ENCODE data around the gene OR9G4. TPM values are rescaled to one million over a fixed set of nuclear protein-coding genes. Genes with fewer than 3 reads are reported as not detected.
A peak's percentile ranks its signal among the peaks of the same experiment; 100 is the strongest.

OR9G4 gene
- total and polyA plus RNA-seq, 2 experiments from 2014 or later: not detected

GRCh38 chr11:56751480-56751879 is 3.0 kb upstream of the OR9G4 start:
- Mint-ChIP-seq H3K36me3 (ENCODE audit: low read depth) (peaks cover 4% of the 10 kb centered on the region; the same call in 1 of the 3 replicates), H3K4me1 (peaks cover 17% of the 10 kb centered on the region), H3K27me3 (ENCODE audit: insufficient read depth, low read depth, poor library complexity) (no peaks in the 10 kb centered on the region), H3K27ac (no peak overlapping the region), H3K9me3 (peaks cover 5% of the 10 kb centered on the region; the same call in 2 of the 3 replicates), H3K4me3 (no peak overlapping the region)
- H3K4me1 ChIP-seq (ENCODE audit: insufficient read depth): peaks cover 16% of the 10 kb centered on the region
- H3F3A ChIP-seq (replicated peaks; ENCODE audit: low read depth): no peaks in the 10 kb centered on the region
- no peaks in the 10 kb centered on the region for H3K79me2 ChIP-seq (replicated peaks; ENCODE audit: insufficient read depth)
- no peak overlapping the region for H3K4me3 ChIP-seq
- no peak overlapping the region for H2AFZ ChIP-seq
- no peak for DNase-seq (ENCODE audit: low spot score)
- H3K36me3 ChIP-seq (ENCODE audit: insufficient read depth): no peaks in the 10 kb centered on the region
- TF ChIP-seq ETS1 (IDR thresholded peaks at IDR 0.05) (no peak), POLR2AphosphoS5 (IDR thresholded peaks at IDR 0.05; ENCODE audit: low read depth) (no peak), CREB1 (CRISPR knock-in tag; IDR thresholded peaks at IDR 0.05; ENCODE audit: low read depth) (no peak), ZNF114 (CRISPR knock-in tag; IDR thresholded peaks at IDR 0.05) (no peak), NANOG (IDR thresholded peaks at IDR 0.05; ENCODE audit: borderline replicate concordance) (no peak), EZH2phosphoT487 (IDR thresholded peaks at IDR 0.05; ENCODE audit: unreplicated experiment) (no peak), ZNF331 (CRISPR knock-in tag; IDR thresholded peaks at IDR 0.05; ENCODE audit: low read depth) (no peak), STAT1 (IDR thresholded peaks at IDR 0.05; ENCODE audit: unreplicated experiment) (no peak)
- TF ChIP-seq, protein P1, sequence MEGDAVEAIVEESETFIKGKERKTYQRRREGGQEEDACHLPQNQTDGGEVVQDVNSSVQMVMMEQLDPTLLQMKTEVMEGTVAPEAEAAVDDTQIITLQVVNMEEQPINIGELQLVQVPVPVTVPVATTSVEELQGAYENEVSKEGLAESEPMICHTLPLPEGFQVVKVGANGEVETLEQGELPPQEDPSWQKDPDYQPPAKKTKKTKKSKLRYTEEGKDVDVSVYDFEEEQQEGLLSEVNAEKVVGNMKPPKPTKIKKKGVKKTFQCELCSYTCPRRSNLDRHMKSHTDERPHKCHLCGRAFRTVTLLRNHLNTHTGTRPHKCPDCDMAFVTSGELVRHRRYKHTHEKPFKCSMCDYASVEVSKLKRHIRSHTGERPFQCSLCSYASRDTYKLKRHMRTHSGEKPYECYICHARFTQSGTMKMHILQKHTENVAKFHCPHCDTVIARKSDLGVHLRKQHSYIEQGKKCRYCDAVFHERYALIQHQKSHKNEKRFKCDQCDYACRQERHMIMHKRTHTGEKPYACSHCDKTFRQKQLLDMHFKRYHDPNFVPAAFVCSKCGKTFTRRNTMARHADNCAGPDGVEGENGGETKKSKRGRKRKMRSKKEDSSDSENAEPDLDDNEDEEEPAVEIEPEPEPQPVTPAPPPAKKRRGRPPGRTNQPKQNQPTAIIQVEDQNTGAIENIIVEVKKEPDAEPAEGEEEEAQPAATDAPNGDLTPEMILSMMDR (conservative IDR thresholded peaks at IDR 0.05; ENCODE audit: low read depth in 2 of 2): no peak
- H3K27me3 ChIP-seq (ENCODE audit: insufficient read depth): no peaks in the 10 kb centered on the region
- H3K4me2 ChIP-seq: no peak overlapping the region
- no peak for ATAC-seq
- peaks cover 3% of the 10 kb centered on the region; the same call in 1 of the 2 replicates for H3K9me2 ChIP-seq (ENCODE audit: insufficient read depth)
- H3K27ac ChIP-seq (ENCODE audit: low read depth): no peak overlapping the region
- no peaks in the 10 kb centered on the region for H4K20me1 ChIP-seq (replicated peaks; ENCODE audit: insufficient read depth)

GRCh38 chr11:56750190-56750589 is 1.7 kb upstream of the OR9G4 start:
- no peak for TF ChIP-seq ZNF462 (CRISPR knock-in tag; IDR thresholded peaks at IDR 0.05)
- TF ChIP-seq, protein P1 (conservative IDR thresholded peaks at IDR 0.05; ENCODE audit: low read depth in 2 of 2): peak; percentile 46 to 52; a peak in 3 of 4 replicates
- H3K27me3 ChIP-seq (ENCODE audit: insufficient read depth): no peaks in the 10 kb centered on the region
- H3K9me2 ChIP-seq (ENCODE audit: insufficient read depth): peaks cover 3% of the 10 kb centered on the region; the same call in 1 of the 2 replicates
- no peaks in the 10 kb centered on the region for H3K27me3 Mint-ChIP-seq (ENCODE audit: insufficient read depth, low read depth, poor library complexity)
- peaks cover 4% of the 10 kb centered on the region; the same call in 1 of the 3 replicates for H3K36me3 Mint-ChIP-seq (ENCODE audit: low read depth)
- no peak overlapping the region for H3K4me2 ChIP-seq
- no peak overlapping the region for H2AFZ ChIP-seq
- H3K79me2 ChIP-seq (replicated peaks; ENCODE audit: insufficient read depth): no peaks in the 10 kb centered on the region
- no peaks in the 10 kb centered on the region for H3F3A ChIP-seq (replicated peaks; ENCODE audit: low read depth)
- no peaks in the 10 kb centered on the region for H4K20me1 ChIP-seq (replicated peaks; ENCODE audit: insufficient read depth)
- ATAC-seq: peak; percentile 65
- peak; percentile 59 for DNase-seq (ENCODE audit: low spot score)
- H3K27ac ChIP-seq (ENCODE audit: low read depth): no peak overlapping the region
- peaks cover 12% of the 10 kb centered on the region for H3K4me1 ChIP-seq (ENCODE audit: insufficient read depth)
- no peak overlapping the region for H3K4me3 Mint-ChIP-seq
- H3K4me1 Mint-ChIP-seq: peaks cover 9% of the 10 kb centered on the region
- no peak overlapping the region for H3K27ac Mint-ChIP-seq
- no peaks in the 10 kb centered on the region for H3K36me3 ChIP-seq (ENCODE audit: insufficient read depth)
- no peak overlapping the region for H3K4me3 ChIP-seq
- H3K9me3 Mint-ChIP-seq: peaks cover 5% of the 10 kb centered on the region; the same call in 2 of the 3 replicates

All from GM23338 (cell line).